HG03457 (cell line): Measurements from ENCODE around the gene HCAR2.
A peak's percentile ranks its signal among the peaks of the same experiment; 100 is the strongest.
"Not testable (repeated sequence)": the region's sequence is repeated elsewhere in the genome, so short reads cannot be mapped to it uniquely, and the experiment has no call there.

Experiments
- ATAC-seq: cut with Tn5 transposase; IDR thresholded peaks from one replicate; pipeline ENCODE4 v1.9.1; 2021; ENCODE audit warnings: moderate number of reproducible peaks; ENCODE audit not compliant: unreplicated experiment

HCAR2 gene

GRCh38 chr12:122702890-122703611, at the start of gene HCAR2:
Gene HCAR2 (minus strand): TSS chr12:122703357. CDS start chr12:122703283, 74 bp downstream.
- not testable (repeated sequence) for ATAC-seq

GRCh38 chr12:122752464-122753318, 49.5 kb upstream of the HCAR2 start, which contains the start of gene DENR:
Gene DENR (plus strand): TSS chr12:122752824. CDS start chr12:122753702, 878 bp downstream.
- ATAC-seq: peak; percentile 88

GRCh38 chr12:122750781-122751515, 47.8 kb upstream of the HCAR2 start:
- not testable (repeated sequence) for ATAC-seq

- no peak for ATAC-seq
Observed at GRCh38 chr12:122749569-122750332, 46.6 kb upstream of the HCAR2 start.

- no peak for ATAC-seq
Observed at GRCh38 chr12:122747224-122748135, 44.3 kb upstream of the HCAR2 start.

- ATAC-seq: no peak
Observed at GRCh38 chr12:122743895-122744525, 40.9 kb upstream of the HCAR2 start.

GRCh38 chr12:122740351-122740750, 37.2 kb upstream of the HCAR2 start:
- ATAC-seq: no peak

GRCh38 chr12:122738571-122738970, 35.4 kb upstream of the HCAR2 start:
- no peak for ATAC-seq

GRCh38 chr12:122732611-122733010, 29.5 kb upstream of the HCAR2 start:
- no peak for ATAC-seq

- no peak for ATAC-seq
Observed at GRCh38 chr12:122732170-122732569, 29.0 kb upstream of the HCAR2 start.

- no peak for ATAC-seq
Observed at GRCh38 chr12:122730215-122731014, 27.3 kb upstream of the HCAR2 start, which contains the start of gene HCAR1. Gene HCAR1 (minus strand): TSS chr12:122730844. CDS start chr12:122730339, 505 bp downstream.

- ATAC-seq: no peak
Observed at GRCh38 chr12:122729583-122730214, 26.5 kb upstream of the HCAR2 start.

GRCh38 chr12:122726080-122726558, 23.0 kb upstream of the HCAR2 start:
- ATAC-seq: no peak

GRCh38 chr12:122725452-122726079, 22.4 kb upstream of the HCAR2 start:
- no peak for ATAC-seq

GRCh38 chr12:122724641-122725243, 21.6 kb upstream of the HCAR2 start:
- no peak for ATAC-seq

GRCh38 chr12:122722387-122722786, 19.2 kb upstream of the HCAR2 start:
- no peak for ATAC-seq
